ENCODE data around the gene MAML2. TPM values are rescaled to one million over a fixed set of nuclear protein-coding genes. Genes with fewer than 3 reads are reported as not detected.
A peak's percentile ranks its signal among the peaks of the same experiment; 100 is the strongest.

Gene MAML2
- total and polyA plus RNA-seq, 2 of the 13 experiments (the other 11 are each of a cell fraction or from before 2014, with no cell fraction given), result 2.3 to 25.9 TPM

- peak; percentile 80; the same call in 1 of the 2 replicates for TF ChIP-seq AHDC1 (CRISPR knock-in tag; IDR thresholded peaks at IDR 0.05; ENCODE audit: borderline replicate concordance)
- TF ChIP-seq GABPB1 (CRISPR knock-in tag; IDR thresholded peaks at IDR 0.05), result peak; percentile 61
- TF ChIP-seq ZBTB10 (CRISPR knock-in tag; IDR thresholded peaks at IDR 0.05; ENCODE audit: borderline replicate concordance), result no peak
- TF ChIP-seq LBX2 (CRISPR knock-in tag; IDR thresholded peaks at IDR 0.05; ENCODE audit: borderline replicate concordance), result no peak
- 0 out of 2 replicates have a peak, but pooled peaks have one; percentile 59 for TF ChIP-seq STAT6 (CRISPR knock-in tag; IDR thresholded peaks at IDR 0.05; ENCODE audit: borderline replicate concordance)
- peak; percentile 87 for TF ChIP-seq TARDBP (CRISPR knock-in tag; IDR thresholded peaks at IDR 0.05)
- no peak for TF ChIP-seq MTF2 (CRISPR knock-in tag; IDR thresholded peaks at IDR 0.05; ENCODE audit: borderline replicate concordance)
- TF ChIP-seq ZSCAN12 (CRISPR knock-in tag; IDR thresholded peaks at IDR 0.05), result no peak
- no peak for TF ChIP-seq SIN3B (IDR thresholded peaks at IDR 0.05; ENCODE audit: low read length)
- TF ChIP-seq ZNF543 (CRISPR knock-in tag; IDR thresholded peaks at IDR 0.05), result peak; percentile 38; the same call in 1 of the 2 replicates
- TF ChIP-seq ZNF235 (CRISPR knock-in tag; IDR thresholded peaks at IDR 0.05; ENCODE audit: borderline replicate concordance), result no peak
- TF ChIP-seq ZNF512B (CRISPR knock-in tag; IDR thresholded peaks at IDR 0.05; ENCODE audit: borderline replicate concordance), result no peak
Measured at GRCh38 chr11:96012086-96012824, 330.7 kb downstream of the MAML2 start (continued).
